DND-41 (cell line): Measurements from ENCODE around the gene KIF26A.

ENCODE experiments used
- CTCF ChIP-seq: IDR thresholded peaks from 2 replicates; pipeline ENCODE4 v1.5.1; 2012; ENCODE audit warnings: borderline replicate concordance, low read length, moderate library complexity, mild to moderate bottlenecking; ENCODE audit not compliant: poor library complexity, severe bottlenecking; ENCODE audit errors: extremely low read depth
- EZH2 ChIP-seq: IDR thresholded peaks from 3 replicates; pipeline ENCODE4 v1.6.1; 2012; ENCODE audit warnings: borderline replicate concordance, low read depth, mild to moderate bottlenecking, moderate library complexity, low read length, inconsistent platforms; ENCODE audit not compliant: severe bottlenecking

- no peak for TF ChIP-seq CTCF
- TF ChIP-seq EZH2, result no peak
These were observed 23.8 kb upstream of the KIF26A start for GRCh38 chr14:104114421-104115130.
